Measurements from ENCODE around the gene PRKCQ.
"Not testable (repeated sequence)": the region's sequence is repeated elsewhere in the genome, so short reads cannot be mapped to it uniquely, and the experiment has no call there.

The PRKCQ gene

GRCh38 chr10:6384031-6384430 is 196.0 kb downstream of the PRKCQ start:
- no peak for DNase-seq (ENCODE audit: low spot score)

- DNase-seq (ENCODE audit: low spot score), result peak; percentile 72
Observed at GRCh38 chr10:6383096-6383812, 196.8 kb downstream of the PRKCQ start.

GRCh38 chr10:6382081-6382480 is 198.0 kb downstream of the PRKCQ start:
- DNase-seq (ENCODE audit: low spot score), result peak; percentile 39

GRCh38 chr10:6380478-6380877 is 199.6 kb downstream of the PRKCQ start:
- not testable (repeated sequence) for DNase-seq (ENCODE audit: low spot score)

GRCh38 chr10:6379015-6379776 is 200.9 kb downstream of the PRKCQ start:
- DNase-seq (ENCODE audit: low spot score), result no peak

Data from GM03348 (cell line).